Epithelial cell of prostate (primary cell): Measurements from ENCODE around the gene RIT1.
A peak's percentile ranks its signal among the peaks of the same experiment; 100 is the strongest.

Experiments used
- DNase-seq: peaks from one replicate; pipeline ENCODE4 v3.0.0-alpha.2; 2011; ENCODE audit warnings: low read depth, low spot score
- H3K27ac ChIP-seq: fragments of 450-650 bp; 2 replicates; pipeline ENCODE4 v1.5.1; 2017; ENCODE audit warnings: mild to moderate bottlenecking

Gene RIT1, protein sequence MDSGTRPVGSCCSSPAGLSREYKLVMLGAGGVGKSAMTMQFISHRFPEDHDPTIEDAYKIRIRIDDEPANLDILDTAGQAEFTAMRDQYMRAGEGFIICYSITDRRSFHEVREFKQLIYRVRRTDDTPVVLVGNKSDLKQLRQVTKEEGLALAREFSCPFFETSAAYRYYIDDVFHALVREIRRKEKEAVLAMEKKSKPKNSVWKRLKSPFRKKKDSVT

DNA sequence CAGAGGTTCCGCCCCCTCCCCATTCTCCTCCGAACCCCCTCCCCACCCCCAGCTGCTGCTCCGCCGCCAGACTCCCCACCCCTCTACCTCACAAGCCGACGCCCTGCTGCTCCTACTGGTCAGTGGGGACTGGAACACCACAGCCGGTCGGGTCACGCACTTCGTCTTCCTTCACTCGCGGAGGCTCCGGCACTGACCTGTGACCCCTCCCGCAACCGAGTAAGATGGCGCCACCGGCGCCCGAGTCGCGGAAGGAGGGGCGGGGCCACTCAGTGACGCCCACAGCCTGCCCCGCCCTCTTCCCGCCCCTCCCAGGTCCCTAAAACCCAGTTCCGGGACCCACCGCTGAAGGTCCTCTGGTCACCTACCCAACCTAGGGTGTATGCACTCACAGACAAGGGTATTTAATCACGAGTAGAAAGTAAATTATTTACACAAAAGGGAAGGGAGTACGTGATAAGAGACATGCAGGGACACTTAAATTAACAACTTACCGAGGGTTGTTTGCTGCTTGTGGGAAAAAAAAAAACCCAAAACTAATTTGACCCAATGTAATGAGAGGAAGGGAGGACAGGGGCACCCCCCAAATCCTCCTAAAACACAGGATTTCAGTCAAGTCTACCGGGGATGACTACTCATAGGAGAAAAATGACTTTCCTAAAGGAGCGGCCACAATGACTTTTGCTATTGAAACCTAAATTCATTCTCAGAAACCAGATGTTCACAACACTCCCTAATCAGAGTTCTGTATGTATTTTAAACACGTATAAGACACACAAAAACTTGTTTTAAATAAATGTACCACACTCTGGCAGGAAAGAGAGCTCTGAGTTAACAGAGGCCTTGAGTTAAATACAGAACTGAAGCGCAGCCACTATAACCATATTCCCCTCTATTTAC is at the start of gene RIT1:
RIT1 (minus strand) TSS at position 194 of the 900 bp plus-strand sequence. CDS start 588 bp downstream, outside the sequence.
- no peak for DNase-seq
- H3K27ac ChIP-seq: peak within 1 kb of the TSS; percentile 93

DNA sequence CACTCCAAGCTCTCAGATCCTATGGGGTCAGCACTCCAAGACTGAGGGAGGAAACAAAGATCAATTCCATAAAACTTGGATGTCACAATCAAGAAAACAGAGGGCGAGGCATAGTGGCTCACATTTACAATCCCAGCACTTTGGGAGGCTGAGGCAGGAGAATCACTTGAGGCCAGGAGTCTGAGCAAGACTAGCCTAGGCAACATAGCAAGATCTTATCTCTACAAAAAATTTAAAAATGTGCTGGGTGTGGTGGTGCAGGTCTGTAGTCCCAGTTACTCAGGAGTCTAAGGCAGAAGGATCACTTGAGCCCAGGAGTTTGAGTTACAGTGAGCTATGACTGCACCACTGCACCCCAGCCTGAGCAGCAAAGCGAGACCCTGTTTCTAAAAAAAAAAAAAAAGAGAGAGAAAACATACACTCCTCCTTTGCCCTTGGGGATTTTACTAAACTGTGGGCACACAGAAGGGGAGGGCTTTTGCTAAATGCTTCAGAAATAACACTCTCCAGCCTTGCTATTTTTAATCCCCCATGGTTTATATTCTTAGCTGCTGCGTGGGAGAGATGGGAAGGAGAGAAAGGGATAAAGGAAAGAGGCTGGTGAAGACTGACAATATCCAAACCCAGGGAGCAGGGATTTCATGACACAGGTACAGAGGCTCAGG is 49.1 kb upstream of the RIT1 start:
- peak overlapping the region; percentile 91 for H3K27ac ChIP-seq
- DNase-seq: no peak

DNA sequence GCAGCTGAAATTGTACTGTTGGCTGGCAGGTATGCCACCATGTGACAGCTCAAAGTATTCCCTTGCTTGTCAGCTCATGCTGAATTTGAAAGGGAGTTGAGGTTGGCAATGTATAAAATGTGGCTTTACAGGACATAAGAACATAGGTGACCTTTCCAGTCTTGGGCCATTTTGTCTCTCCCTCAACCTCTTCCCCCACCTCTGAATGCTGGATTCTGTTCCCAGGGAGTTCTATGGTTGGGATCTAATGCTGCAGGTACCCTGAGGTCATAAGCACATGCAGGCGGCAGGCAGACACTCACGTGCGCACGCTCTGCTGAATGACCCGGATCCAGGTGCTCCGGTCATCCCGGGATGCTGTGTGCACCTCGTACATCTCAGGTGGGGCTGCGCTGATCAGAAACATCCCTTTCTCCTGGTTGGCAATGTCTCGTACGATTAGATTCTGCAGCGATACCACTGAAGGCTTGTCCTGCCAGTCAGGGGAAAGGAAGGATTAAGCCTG is 46.3 kb upstream of the RIT1 start:
- no peak for DNase-seq
- no peak overlapping the region for H3K27ac ChIP-seq

DNA sequence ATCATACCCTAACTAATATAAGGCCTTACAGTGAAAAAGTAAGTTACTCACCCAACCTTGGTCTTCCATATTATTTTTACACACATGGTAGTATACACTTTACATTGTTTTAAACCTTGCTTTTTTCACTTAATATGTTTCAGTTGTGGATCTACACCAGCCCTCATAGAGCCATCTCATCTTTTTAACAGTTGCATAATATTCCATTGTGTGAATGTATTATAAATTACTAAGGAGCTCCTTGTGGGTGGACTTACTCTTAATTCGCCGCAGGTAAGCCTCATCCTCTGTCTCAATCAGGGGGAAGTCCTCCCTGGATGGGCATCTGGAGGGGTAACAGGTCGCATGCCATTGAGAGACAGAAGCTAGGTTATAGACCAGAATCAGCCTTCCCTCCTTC is 43.5 kb upstream of the RIT1 start:
- H3K27ac ChIP-seq: no peak overlapping the region
- DNase-seq: no peak

DNA sequence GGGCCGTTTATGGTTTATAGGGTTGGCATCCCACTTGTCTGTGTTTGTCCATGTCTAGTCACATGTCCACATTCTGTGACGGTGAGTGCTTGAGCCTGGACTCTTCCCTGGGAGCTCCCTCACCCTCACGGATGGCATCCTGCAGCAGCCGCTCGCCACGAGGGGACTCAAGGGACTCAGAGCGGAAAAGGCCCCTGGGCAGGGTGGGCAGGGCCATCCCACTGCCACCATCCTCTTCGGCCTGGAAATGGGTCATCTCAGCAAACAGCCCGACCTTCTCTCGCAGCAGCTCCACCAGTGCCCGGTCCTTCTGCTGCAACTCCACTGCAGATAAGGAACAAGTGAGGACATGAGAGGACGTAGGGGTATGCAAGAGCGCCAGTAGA is 41.3 kb upstream of the RIT1 start:
- H3K27ac ChIP-seq: peak overlapping the region; percentile 14

DNA sequence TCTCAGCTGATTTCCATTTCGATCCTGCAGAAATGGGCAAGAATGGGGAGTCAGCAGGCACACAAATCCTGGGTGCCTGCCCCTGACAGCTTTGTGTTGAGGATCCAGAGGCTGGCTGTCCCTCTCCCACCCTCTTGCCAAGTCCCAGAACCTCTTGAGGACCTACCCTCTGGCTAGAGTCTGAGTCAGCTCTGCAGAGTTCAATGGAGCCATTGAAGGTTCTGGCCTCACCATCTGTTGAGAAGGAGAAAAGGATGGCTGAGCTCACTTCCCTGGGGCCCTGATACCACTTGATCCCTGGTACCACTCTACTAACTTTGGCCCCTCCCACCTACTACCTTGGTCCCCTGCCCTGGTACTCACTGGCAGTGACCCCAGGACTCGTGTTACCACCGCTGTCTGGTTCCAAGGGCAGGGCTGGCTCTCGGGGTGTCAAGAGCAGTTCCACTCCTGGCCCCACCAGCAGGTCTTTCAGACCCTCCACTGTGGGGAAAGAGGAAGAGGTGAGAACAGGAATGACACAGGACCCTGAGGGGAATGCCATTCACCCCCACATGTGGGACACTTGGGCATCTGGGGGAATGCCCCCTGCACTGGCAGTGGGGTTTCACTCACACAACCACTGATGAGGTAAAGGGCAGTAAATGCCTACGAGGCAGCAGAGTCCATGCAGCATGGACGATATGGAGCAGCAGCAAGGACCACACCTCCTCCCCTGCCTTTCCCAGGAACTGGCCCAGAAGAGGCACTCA is 40.8 kb upstream of the RIT1 start:
- peak overlapping the region; percentile 14 for H3K27ac ChIP-seq
- no peak for DNase-seq

More for the DNA sequence above, 41.3 kb upstream of the RIT1 start:
- no peak for DNase-seq

DNA sequence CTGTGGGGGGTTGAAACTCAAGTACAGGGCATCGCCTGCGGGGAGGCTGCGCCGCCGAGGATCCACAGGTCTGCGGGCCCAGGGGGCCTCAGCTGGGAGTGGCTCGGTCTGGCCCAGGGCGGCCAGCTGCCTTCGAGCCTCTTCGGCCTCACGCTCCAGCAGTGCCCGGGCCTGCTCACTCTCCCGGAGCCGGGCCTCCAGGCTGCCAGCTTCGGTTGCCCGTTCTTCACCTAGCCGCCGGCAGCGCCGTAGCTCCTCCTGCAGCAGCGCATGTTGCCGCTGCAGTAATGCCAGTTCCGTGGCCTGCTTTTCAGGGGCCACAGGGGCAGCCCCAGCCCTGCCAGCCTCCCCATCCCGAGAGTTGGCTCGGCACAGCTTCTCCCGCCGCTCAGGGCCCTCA is 39.7 kb upstream of the RIT1 start:
- no peak for DNase-seq
- H3K27ac ChIP-seq: no peak overlapping the region

DNA sequence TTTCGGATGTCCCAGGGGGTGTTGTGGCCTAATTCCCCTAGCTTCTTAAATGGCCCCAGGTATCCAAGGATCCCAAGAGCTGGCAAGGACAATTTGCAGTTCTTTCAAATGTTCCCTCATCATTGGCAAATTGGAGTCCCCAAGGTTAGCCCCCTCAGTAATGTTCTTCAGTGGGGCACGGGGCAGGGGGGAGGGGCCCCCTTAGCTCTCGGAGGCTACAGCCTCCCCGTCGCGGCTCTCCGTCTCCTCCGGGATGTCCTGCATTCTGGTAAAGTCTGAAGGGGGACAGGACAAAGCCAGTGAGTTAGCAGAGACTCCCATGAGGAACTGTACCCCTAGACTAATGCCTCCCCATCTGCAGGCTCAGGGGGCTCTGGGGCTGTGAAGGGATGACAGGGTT is 36.6 kb upstream of the RIT1 start:
- no peak overlapping the region for H3K27ac ChIP-seq

DNA sequence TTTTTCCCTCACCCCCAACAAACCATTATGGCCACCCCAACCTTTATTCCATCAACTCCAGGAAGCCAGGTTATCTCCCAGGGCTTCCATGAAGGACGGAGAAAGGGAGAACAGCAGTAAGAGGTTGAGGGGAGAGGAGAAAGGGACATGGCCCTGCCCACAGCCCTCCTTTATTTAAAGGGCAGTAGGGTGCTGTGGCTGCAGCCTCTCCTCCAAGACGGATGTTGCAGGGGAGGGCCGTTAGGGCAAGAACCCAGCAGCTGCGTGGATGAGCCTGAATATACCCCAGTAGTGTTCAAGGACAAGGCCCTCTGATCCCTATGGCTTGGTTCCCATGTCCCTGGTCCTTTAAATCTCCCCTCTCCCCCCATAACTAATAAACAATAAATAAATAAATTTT is 36.1 kb upstream of the RIT1 start:
- H3K27ac ChIP-seq: no peak overlapping the region
- DNase-seq: no peak

More for the DNA sequence above, 36.6 kb upstream of the RIT1 start:
- no peak for DNase-seq

DNA sequence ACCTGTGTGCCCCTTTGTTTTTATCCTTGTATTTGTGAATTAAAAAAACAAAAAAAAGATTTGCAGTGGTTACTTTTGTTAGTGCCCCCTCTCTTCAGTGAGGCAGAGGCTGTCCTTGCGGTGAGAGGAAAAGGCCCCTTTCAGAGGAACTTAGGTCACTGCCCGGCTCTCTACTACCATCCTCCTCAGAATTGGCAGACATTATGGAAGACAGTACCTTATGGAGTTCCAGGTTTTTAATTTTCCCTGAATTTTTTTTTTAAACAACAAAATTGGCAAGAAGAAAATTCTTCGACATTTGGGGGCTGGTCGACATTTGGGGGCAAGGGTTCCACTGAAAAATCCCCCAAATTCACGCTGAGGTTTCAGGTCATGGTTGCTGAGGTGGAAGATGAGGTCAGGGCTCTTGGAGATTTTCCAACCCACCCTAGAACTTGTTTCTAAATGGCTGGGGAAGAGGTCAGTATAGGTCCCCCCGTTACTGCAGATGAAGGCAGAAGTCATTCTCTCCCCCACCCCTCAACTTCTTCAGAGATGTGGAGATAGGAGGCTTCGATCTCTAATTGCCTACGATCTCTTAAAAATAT is 35.6 kb upstream of the RIT1 start:
- no peak for DNase-seq
- H3K27ac ChIP-seq: peak overlapping the region; percentile 33

DNA sequence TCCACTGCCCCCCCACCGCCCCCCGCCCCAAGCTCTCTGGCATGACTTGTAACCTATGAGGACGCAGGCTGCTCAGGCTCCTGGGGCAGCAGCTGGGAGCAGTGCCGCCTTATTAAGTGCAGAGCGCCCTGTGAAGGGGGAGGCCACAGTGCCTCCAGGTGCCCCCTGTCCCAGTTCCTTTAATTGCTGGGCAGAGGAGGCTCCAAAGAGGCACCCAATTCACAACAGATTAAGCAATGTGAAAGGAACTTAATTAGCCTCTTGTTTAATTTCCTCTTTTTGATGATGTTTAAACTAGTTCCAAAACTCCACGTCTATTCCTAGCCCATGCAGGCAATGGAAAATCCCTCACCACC is 33.3 kb upstream of the RIT1 start:
- no peak for DNase-seq
- peak overlapping the region; percentile 33 for H3K27ac ChIP-seq

DNA sequence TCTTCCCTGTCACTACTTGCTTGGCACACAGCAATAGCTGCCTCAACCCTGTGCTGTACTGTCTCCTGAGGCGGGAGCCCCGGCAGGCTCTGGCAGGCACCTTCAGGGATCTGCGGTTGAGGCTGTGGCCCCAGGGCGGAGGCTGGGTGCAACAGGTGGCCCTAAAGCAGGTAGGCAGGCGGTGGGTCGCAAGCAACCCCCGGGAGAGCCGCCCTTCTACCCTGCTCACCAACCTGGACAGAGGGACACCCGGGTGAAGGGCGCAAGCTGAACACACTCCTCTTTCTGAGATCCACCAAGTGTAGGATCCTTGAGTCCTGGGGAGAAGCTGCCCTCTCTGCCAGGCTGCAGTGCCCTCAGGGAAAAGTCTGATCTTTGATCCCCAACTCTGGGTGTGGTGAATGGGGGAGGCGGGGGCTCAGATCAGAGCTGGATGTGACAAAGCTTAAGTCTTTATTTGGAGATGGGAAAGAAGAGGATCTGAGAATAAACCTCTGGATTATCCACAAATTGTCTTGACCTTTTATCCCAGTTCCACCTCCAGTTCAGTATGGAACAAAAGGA is 31.5 kb upstream of the RIT1 start:
- no peak for DNase-seq
- H3K27ac ChIP-seq: peak overlapping the region; percentile 82

DNA sequence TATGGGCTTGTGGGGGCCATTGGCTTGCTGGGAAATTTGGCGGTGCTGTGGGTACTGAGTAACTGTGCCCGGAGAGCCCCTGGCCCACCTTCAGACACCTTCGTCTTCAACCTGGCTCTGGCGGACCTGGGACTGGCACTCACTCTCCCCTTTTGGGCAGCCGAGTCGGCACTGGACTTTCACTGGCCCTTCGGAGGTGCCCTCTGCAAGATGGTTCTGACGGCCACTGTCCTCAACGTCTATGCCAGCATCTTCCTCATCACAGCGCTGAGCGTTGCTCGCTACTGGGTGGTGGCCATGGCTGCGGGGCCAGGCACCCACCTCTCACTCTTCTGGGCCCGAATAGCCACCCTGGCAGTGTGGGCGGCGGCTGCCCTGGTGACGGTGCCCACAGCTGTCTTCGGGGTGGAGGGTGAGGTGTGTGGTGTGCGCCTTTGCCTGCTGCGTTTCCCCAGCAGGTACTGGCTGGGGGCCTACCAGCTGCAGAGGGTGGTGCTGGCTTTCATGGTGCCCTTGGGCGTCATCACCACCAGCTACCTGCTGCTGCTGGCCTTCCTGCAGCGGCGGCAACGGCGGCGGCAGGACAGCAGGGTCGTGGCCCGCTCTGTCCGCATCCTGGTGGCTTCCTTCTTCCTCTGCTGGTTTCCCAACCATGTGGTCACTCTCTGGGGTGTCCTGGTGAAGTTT is 30.8 kb upstream of the RIT1 start:
- peak overlapping the region; percentile 82 for H3K27ac ChIP-seq

DNA sequence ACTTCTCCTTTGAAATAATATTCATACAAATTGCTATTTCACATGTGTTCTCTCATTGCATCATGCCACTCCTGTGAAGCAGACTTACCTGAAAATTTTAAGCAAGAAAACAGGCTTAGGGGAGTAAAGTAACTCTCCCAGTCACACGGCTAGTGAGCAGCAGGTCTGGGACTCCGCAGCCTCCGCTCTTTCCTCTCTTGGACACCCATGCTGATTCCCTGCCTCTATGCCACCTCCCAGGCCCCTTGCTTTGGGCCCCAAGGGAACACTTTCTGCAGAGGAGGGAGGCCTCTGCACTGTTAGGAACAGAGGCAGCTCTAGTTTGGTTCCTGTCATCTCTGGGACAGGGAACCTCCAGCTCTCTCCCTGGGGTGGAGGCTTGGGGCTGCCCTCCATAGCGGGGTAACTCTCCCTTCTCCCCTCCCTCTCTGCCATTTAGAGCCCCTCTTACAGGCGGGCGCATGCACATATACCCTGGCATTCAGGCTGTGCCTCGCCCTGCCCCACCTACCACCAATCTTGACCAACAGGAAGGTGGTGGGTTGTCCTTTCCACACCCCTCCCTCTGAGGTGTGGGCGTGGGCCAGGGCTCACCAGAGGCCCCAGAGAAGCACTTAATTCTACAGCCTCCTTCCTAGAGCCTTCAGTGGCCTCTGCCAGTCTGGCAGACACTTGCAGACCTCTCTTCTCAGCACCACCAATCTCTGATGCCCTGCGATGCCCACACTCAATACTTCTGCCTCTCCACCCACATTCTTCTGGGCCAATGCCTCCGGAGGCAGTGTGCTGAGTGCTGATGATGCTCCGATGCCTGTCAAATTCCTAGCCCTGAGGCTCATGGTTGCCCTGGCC is 30.1 kb upstream of the RIT1 start, which contains the start of gene RXFP4:
RXFP4 (plus strand) TSS at position 646 of the 852 bp plus-strand sequence; CDS start at position 718, 72 bp downstream.
- peak within 1 kb of the TSS; percentile 82 for H3K27ac ChIP-seq

More for the DNA sequence above, 30.8 kb upstream of the RIT1 start:
- no peak for DNase-seq

DNA sequence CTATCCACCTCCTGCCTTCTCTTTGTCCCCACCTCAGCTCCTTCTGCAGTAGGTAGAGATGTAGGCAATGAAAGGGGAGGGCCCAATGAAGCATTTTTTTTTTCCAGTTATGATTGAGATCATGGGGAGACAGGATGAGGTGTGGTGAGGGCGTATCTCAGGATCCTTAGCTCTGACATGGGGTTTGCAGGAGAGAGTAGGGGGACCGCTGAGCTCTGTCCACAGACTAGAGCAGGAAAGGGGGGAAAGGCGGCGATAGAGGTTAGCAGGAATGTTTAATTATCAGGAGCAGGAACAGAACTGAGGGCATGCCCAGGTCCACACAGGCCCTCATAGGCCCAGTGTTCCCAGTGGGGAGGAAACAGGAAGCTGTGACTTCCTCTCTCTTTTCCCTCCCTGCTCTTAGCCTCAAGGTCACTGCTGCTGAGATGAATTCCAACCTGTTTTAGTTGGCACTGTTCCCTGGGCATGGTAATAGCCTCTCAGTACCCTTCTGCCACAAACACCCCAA is 29.4 kb upstream of the RIT1 start:
- peak overlapping the region; percentile 82 for H3K27ac ChIP-seq
- DNase-seq: no peak

More for the DNA sequence above, 30.1 kb upstream of the RIT1 start, which contains the start of gene RXFP4:
- no peak for DNase-seq

DNA sequence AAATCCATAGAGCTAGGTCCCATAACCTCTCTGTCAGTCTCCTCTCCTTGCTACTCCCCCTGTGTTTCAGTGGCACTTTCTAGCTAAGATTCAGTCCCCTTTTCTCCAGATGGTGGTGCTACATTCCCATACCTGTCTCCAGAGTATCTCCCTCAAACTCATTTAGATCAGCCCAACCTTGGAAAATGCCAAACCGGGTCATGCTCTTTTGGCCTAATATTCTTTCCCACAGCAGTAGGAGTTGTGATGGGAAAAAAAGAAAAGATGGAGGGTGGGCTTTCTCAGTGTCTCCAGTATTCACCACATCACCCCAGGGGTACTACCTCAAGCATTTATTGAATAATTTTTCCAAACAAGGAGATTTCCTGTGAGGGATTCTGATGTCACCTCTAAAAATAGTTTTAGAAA is 27.1 kb upstream of the RIT1 start:
- H3K27ac ChIP-seq: peak overlapping the region; percentile 82
- no peak for DNase-seq

DNA sequence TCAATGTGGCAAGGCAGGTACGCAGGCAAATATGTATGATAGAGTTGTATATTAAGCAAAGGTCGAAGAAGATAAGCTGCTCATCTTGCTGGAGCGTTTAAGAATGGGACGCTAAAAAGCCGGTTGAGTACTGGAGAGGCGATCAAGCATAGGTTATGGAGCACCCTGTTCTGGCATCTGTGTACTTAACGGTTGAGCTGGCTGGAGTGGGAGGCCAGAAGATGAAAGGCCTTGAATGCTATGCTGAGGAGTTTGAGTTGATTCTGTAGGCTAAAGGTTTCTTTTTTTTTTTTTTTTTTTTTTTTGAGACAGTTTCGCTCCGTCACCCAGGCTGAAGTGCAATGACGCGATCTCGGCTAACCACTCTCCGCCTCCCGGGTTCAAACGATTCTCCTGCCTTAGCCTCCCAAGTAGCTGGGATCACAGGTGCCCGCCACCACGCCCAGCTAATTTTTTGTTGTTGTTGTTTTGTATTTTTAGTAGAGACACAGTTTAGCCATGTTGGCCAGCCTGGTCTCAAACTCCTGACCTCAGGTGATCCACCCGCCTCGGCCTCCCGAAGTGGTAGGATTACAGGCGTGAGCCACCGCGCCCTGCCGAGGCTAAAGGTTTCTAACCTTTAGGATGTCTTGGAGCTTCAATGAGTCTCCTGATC is 23.9 kb upstream of the RIT1 start:
- DNase-seq: no peak
- peak overlapping the region; percentile 92 for H3K27ac ChIP-seq
